BLaER1 treated with 17β-estradiol and CSF1 and Interleukin-3, amounts not matched to agents 10 nM and 100 nM (cell line): ENCODE measurements around the gene NOD1.

Experiments
- H3K27ac ChIP-seq, 11 experiments: shearing (Covaris generic); formaldehyde crosslinking; 2 replicates each; pipeline ENCODE4 v1.8.1; 2022
- H3K27me3 ChIP-seq, 11 experiments: shearing (Covaris generic); formaldehyde crosslinking; 2 replicates each; pipeline ENCODE4 v1.8.1; 2022
- H3K36me3 ChIP-seq, 11 experiments: shearing (Covaris generic); formaldehyde crosslinking; 2 replicates each; pipeline ENCODE4 v1.8.1; 2022
- H3K4me1 ChIP-seq, 10 experiments: shearing (Covaris generic); formaldehyde crosslinking; 2 replicates each; pipeline ENCODE4 v1.8.1; 2022
- H3K4me2 ChIP-seq, 11 experiments: shearing (Covaris generic); formaldehyde crosslinking; 2 replicates each; pipeline ENCODE4 v1.8.1; 2022
- H3K4me3 ChIP-seq, 10 experiments: shearing (Covaris generic); formaldehyde crosslinking; 2 replicates each; pipeline ENCODE4 v1.8.1; 2022
- H3K9ac ChIP-seq, 11 experiments: shearing (Covaris generic); formaldehyde crosslinking; 2 replicates each; pipeline ENCODE4 v1.8.1; 2022
- H3K9me3 ChIP-seq, 11 experiments: shearing (Covaris generic); formaldehyde crosslinking; replicated peaks in 1 of 11; 2 replicates each; pipeline ENCODE4 v1.8.1; 2022
- H4K20me1 ChIP-seq, 11 experiments: shearing (Covaris generic); formaldehyde crosslinking; 2 replicates each; pipeline ENCODE4 v1.8.1; 2022
- Cebpa-rat ChIP-seq, 11 experiments: shearing (Covaris generic); IDR thresholded peaks; 2 replicates each; pipeline ENCODE4 v1.8.1; 2022

NOD1 gene

GRCh38 chr7:30436046-30436445 lies 42.5 kb downstream of the NOD1 start:
- Histone ChIP-seq H3K4me2 (no peak overlapping the region), H3K9ac (0 out of 22 replicates have a peak overlapping the region, but pooled peaks of 1 of the 11 experiments have one; percentile 15), H3K27ac (no peak overlapping the region), H3K36me3 (peaks cover 23 to 53% (median 42%) of the 10 kb centered on the region in 11 experiments), H3K4me3 (no peak overlapping the region), H4K20me1 (no peaks in the 10 kb centered on the region; a peak in 1 of 22 replicates), H3K4me1 (peaks cover 43 to 50% (median 46%) of the 10 kb centered on the region in 10 experiments), H3K9me3 (peaks cover 0 to 18% (median 9%) of the 10 kb centered on the region in 11 experiments; a peak in 15 of 22 replicates), H3K27me3 (no peaks in the 10 kb centered on the region)
- TF ChIP-seq Cebpa-rat (IDR thresholded peaks at IDR 0.05), result no peak

DNA sequence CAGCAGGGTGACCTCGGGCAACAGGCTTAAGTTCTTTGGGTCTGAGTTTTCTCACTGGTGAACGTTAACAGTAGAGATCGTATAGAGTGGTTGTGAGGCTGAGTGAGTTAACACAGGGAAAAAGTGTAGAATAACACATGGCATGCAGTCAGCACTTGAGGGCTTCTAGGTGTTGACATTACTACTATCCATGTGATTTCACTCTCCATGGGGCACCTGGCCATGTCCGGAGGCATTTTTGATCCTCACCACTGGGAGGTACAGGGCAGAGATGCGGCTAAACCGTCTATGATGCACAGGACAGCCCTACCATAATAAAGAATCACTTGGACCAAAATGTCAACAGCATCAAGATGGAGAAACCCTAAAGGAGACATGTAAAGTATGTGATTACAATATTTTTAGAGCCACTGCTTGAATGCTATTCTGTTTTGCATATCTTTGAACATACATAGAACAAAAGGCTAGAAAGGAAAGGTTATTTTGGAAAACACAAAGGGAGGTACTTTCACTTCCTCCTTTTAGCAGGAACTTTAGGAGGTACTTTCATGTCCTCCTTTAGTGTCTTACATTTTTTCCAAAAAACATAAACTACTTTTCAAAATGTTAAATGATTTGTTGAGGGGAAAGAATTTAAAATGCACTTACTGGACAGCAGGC lies 44.3 kb downstream of the NOD1 start:
- H3K9me3 ChIP-seq, result peaks cover 0 to 18% (median 9%) of the 10 kb centered on the region in 11 experiments; a peak in 15 of 22 replicates
- no peak for TF ChIP-seq Cebpa-rat (IDR thresholded peaks at IDR 0.05)
- H3K4me1 ChIP-seq, result peaks cover 58 to 65% (median 63%) of the 10 kb centered on the region in 10 experiments
- no peaks in the 10 kb centered on the region for H3K27me3 ChIP-seq
- peak overlapping the region in 2 of 11 experiments; percentile 15 to 30; a peak in 1 of 22 replicates for H3K9ac ChIP-seq
- H3K4me3 ChIP-seq, result no peak overlapping the region
- peaks cover 23 to 59% (median 43%) of the 10 kb centered on the region in 11 experiments for H3K36me3 ChIP-seq
- no peaks in the 10 kb centered on the region; a peak in 1 of 22 replicates for H4K20me1 ChIP-seq
- H3K27ac ChIP-seq, result peak overlapping the region in 8 of 11 experiments; percentile 7 to 65 (median 44); a peak in 13 of 22 replicates
- H3K4me2 ChIP-seq, result peak overlapping the region; percentile 62 to 92 (median 78)

DNA sequence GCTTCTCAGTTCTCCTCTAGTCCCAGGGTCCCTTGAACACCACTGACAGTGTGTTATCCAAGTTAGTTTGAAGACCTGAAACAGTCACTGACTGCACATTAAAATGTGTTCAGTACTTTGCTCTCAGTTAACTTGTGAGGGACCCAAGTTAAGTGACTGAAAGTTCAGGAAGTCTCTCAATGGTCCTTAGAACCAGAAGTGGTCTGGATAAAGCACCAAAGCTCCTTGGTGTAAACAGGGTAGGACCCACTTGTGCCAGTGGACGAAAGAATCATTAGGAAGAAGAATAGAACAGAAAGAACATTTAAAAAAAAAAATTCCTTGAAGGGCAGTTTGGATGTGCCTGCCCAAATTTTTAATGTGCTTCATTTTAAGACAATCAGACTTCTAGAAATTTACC lies 45.1 kb downstream of the NOD1 start:
- Histone ChIP-seq H3K4me3 (no peak overlapping the region), H3K4me1 (peaks cover 65 to 72% (median 70%) of the 10 kb centered on the region in 10 experiments), H3K9me3 (peaks cover 0 to 18% (median 9%) of the 10 kb centered on the region in 11 experiments; a peak in 15 of 22 replicates), H3K9ac (peak overlapping the region in 1 of 11 experiments; percentile 45; a peak in 1 of 22 replicates), H3K27me3 (no peaks in the 10 kb centered on the region), H3K36me3 (peaks cover 20 to 59% (median 41%) of the 10 kb centered on the region in 11 experiments), H4K20me1 (no peaks in the 10 kb centered on the region; a peak in 1 of 22 replicates), H3K4me2 (peak overlapping the region; percentile 62 to 92 (median 78)), H3K27ac (peak overlapping the region in 10 of 11 experiments; percentile 4 to 71 (median 46); a peak in 14 of 22 replicates)
- no peak for TF ChIP-seq Cebpa-rat (IDR thresholded peaks at IDR 0.05)

DNA sequence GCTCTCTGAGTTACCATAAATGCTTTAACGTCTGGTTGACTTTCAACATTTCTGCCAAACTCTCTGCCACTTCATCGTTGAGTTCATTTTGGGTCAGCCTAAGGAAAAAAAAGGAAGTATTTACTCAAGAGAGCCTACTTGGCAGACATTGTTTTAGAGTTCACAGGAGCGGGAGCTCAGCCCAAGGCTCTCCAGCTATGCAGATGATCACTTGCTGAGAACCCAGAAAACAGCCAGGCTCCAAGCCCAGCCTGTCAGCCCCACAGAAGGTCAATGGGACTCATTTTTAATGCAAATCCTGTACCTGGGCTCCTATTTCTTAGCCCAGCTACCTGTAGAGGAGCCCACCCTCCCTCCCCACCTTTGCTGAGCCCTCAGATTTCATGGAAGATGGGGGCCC lies 45.5 kb downstream of the NOD1 start:
- Histone ChIP-seq H3K9ac (peak overlapping the region in 3 of 11 experiments; percentile 15 to 66 (median 18); a peak in 2 of 22 replicates), H3K27ac (peak overlapping the region in 10 of 11 experiments; percentile 4 to 71 (median 44); a peak in 16 of 22 replicates), H3K36me3 (peaks cover 15 to 59% (median 37%) of the 10 kb centered on the region in 11 experiments), H3K4me1 (peaks cover 69 to 77% (median 74%) of the 10 kb centered on the region in 10 experiments), H3K9me3 (peaks cover 0 to 15% (median 9%) of the 10 kb centered on the region in 11 experiments; a peak in 15 of 22 replicates), H3K27me3 (no peaks in the 10 kb centered on the region), H3K4me2 (peak overlapping the region; percentile 62 to 92 (median 78)), H3K4me3 (no peak overlapping the region), H4K20me1 (no peaks in the 10 kb centered on the region; a peak in 1 of 22 replicates)
- TF ChIP-seq Cebpa-rat (IDR thresholded peaks at IDR 0.05), result no peak

DNA sequence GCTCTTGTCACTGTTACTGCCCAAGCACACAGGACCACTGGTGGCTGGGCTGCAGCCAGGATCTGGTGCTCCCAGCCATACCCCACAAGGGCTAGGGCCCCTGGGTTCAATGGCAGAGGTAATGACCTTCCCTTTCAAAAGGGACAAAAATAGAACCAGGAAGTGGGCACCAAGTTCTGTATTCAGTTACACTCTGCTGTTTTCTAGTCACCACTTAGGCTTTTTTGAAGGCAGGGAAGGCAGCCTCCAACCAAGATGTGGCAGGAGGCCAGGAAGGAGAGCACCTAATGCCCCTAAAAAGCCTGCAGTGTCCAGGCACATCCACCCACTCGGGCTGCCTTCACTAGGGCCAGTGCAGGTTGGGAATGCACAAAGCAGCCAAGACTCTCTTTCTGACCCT lies 47.8 kb downstream of the NOD1 start:
- H4K20me1 ChIP-seq, result no peaks in the 10 kb centered on the region; a peak in 1 of 22 replicates
- peak overlapping the region in 1 of 10 experiments; percentile 25; a peak in 2 of 20 replicates for H3K4me3 ChIP-seq
- H3K27me3 ChIP-seq, result no peaks in the 10 kb centered on the region
- peaks cover 73 to 99% (median 81%) of the 10 kb centered on the region in 10 experiments for H3K4me1 ChIP-seq
- H3K9me3 ChIP-seq, result peaks cover 0 to 10% (median 9%) of the 10 kb centered on the region in 11 experiments; a peak in 14 of 22 replicates
- H3K36me3 ChIP-seq, result peaks cover 0 to 63% (median 28%) of the 10 kb centered on the region in 11 experiments; a peak in 18 of 22 replicates
- no peak for TF ChIP-seq Cebpa-rat (IDR thresholded peaks at IDR 0.05)
- H3K4me2 ChIP-seq, result peak overlapping the region; percentile 72 to 92 (median 84)
- H3K9ac ChIP-seq, result peak overlapping the region in 3 of 11 experiments; percentile 5 to 32 (median 29); a peak in 3 of 22 replicates
- peak overlapping the region; percentile 1 to 53 (median 32); a peak in 13 of 22 replicates for H3K27ac ChIP-seq

DNA sequence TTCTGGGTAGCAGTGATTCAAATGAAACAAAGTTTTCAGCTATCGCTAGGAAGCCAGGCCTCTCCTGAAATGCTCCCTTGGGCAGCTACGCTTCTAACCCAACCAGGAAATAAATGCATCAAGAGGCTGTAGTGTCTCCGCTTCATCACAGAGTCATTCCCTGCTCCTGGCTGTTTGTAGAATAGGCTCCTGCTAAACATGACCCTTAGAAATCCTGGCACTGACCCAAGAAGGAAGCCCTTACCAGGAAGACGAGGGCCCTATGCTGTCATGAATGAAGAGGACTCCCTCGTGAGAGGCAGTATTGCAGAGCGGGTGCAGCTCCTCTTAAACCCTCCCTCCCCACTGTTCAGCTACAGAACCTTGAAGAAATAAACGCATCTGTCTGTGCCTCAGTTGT lies 48.3 kb downstream of the NOD1 start:
- peaks cover 69 to 99% (median 77%) of the 10 kb centered on the region in 10 experiments for H3K4me1 ChIP-seq
- H3K4me2 ChIP-seq, result peak overlapping the region; percentile 72 to 92 (median 84)
- H3K27ac ChIP-seq, result peak overlapping the region; percentile 1 to 53 (median 32); a peak in 14 of 22 replicates
- H3K27me3 ChIP-seq, result no peaks in the 10 kb centered on the region
- peaks cover 4 to 63% (median 31%) of the 10 kb centered on the region in 11 experiments; a peak in 20 of 22 replicates for H3K36me3 ChIP-seq
- peaks cover 0 to 10% (median 9%) of the 10 kb centered on the region in 11 experiments; a peak in 14 of 22 replicates for H3K9me3 ChIP-seq
- peak overlapping the region in 3 of 11 experiments; percentile 5 to 32 (median 29); a peak in 3 of 22 replicates for H3K9ac ChIP-seq
- H3K4me3 ChIP-seq, result no peak overlapping the region
- no peaks in the 10 kb centered on the region; a peak in 1 of 22 replicates for H4K20me1 ChIP-seq
- no peak for TF ChIP-seq Cebpa-rat (IDR thresholded peaks at IDR 0.05)

DNA sequence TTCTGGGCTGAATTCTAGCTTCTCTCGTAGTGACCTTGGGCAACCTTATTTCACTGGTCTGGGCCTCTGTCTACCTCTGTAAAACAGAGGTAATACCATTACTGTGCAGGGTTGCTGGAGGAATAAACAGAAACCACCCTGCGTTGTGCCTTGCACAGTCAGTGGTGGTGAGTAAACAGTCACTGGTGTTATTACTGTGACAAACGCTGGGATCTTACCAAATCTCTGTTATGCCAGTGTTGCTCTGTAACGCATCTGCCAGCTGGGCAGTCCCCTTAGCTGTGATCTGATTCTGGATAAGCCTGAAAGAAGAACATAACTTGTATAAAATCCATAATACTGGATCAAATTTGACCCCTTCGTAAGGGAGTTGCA lies 49.4 kb downstream of the NOD1 start:
- no peaks in the 10 kb centered on the region for H3K27me3 ChIP-seq
- no peak for TF ChIP-seq Cebpa-rat (IDR thresholded peaks at IDR 0.05)
- H3K4me2 ChIP-seq, result peak overlapping the region; percentile 5 to 92 (median 43); a peak in 19 of 22 replicates
- no peak overlapping the region for H3K4me3 ChIP-seq
- no peaks in the 10 kb centered on the region for H4K20me1 ChIP-seq
- H3K9me3 ChIP-seq, result peaks cover 0 to 15% (median 11%) of the 10 kb centered on the region in 11 experiments; a peak in 16 of 22 replicates
- H3K27ac ChIP-seq, result peak overlapping the region in 3 of 11 experiments; percentile 20 to 38 (median 27); a peak in 6 of 22 replicates
- H3K4me1 ChIP-seq, result peaks cover 65 to 97% (median 71%) of the 10 kb centered on the region in 10 experiments
- no peak overlapping the region for H3K9ac ChIP-seq
- peaks cover 15 to 70% (median 38%) of the 10 kb centered on the region in 11 experiments for H3K36me3 ChIP-seq

GRCh38 chr7:30428246-30429155 lies 50.1 kb downstream of the NOD1 start:
- Histone ChIP-seq H3K9me3 (peaks cover 0 to 21% (median 18%) of the 10 kb centered on the region in 11 experiments; a peak in 16 of 22 replicates), H4K20me1 (no peaks in the 10 kb centered on the region), H3K4me1 (peaks cover 59 to 92% (median 68%) of the 10 kb centered on the region in 10 experiments), H3K9ac (no peak overlapping the region), H3K27ac (peak overlapping the region in 4 of 11 experiments; percentile 11 to 38 (median 24); a peak in 6 of 22 replicates), H3K4me2 (peak overlapping the region; percentile 5 to 92 (median 43); a peak in 20 of 22 replicates), H3K27me3 (no peaks in the 10 kb centered on the region), H3K36me3 (peaks cover 21 to 76% (median 43%) of the 10 kb centered on the region in 11 experiments), H3K4me3 (no peak overlapping the region)
- no peak for TF ChIP-seq Cebpa-rat (IDR thresholded peaks at IDR 0.05)
